CD4-positive, CD25-positive, alpha-beta regulatory T cell (primary cell): ENCODE results near the gene CCIN. TPM values are rescaled to one million over a fixed set of nuclear protein-coding genes. Genes with fewer than 3 reads are reported as not detected.

Experiments used
- ATAC-seq, 2 donors: fragments of 150-1000 bp; cut with Tn5 transposase; one replicate each; pipeline ENCODE4 v1.10.0; 2021; ENCODE audit warnings: low read depth in 2 of 2, moderate number of reproducible peaks in 2 of 2, moderate library complexity in 1 of 2
- DNase-seq, 3 donors: peaks; one replicate each; pipeline versions ENCODE4 v3.0.0 to v3.0.0-alpha.2; 2012 to 2022; ENCODE audit warnings: mixed read lengths in 1 of 3
- H3K27ac ChIP-seq: one replicate; pipeline ENCODE4 v1.7.0; 2013; ENCODE audit warnings: mild to moderate bottlenecking, low read length; ENCODE audit not compliant: insufficient read depth, poor library complexity, severe bottlenecking
- H3K27me3 ChIP-seq: one replicate; pipeline ENCODE4 v1.7.0; 2013; ENCODE audit warnings: low read length; ENCODE audit not compliant: control insufficient read depth, insufficient read depth
- H3K36me3 ChIP-seq: one replicate; pipeline ENCODE4 v1.7.0; 2013; ENCODE audit warnings: mild to moderate bottlenecking, low read length, moderate library complexity; ENCODE audit not compliant: control insufficient read depth, insufficient read depth
- H3K4me1 ChIP-seq: 2 replicates; pipeline ENCODE4 v1.7.0; 2013; ENCODE audit warnings: mild to moderate bottlenecking, low read length; ENCODE audit not compliant: insufficient read depth, control insufficient read depth, poor library complexity, severe bottlenecking
- H3K4me3 ChIP-seq: one replicate; pipeline ENCODE4 v1.7.0; 2013; ENCODE audit warnings: low read depth, mild to moderate bottlenecking, low read length, moderate library complexity
- H3K9me3 ChIP-seq, 2 experiments: 1 replicate in 1 of 2; 2 replicates in 1 of 2; pipeline ENCODE4 v1.7.0; 2013; ENCODE audit warnings: low read length in 2 of 2, mild to moderate bottlenecking in 1 of 2, moderate library complexity in 1 of 2; ENCODE audit not compliant: control insufficient read depth in 2 of 2
- H3K27ac Mint-ChIP-seq, 3 donors: one replicate each; pipeline ENCODE4 v1.8.0; 2020 to 2022; ENCODE audit warnings: mild to moderate bottlenecking in 3 of 3, mixed read lengths in 3 of 3, moderate library complexity in 2 of 3
- H3K27me3 Mint-ChIP-seq: one replicate; pipeline ENCODE4 v1.8.0; 2022; ENCODE audit warnings: mild to moderate bottlenecking, mixed read lengths
- H3K36me3 Mint-ChIP-seq: one replicate; pipeline ENCODE4 v1.8.0; 2020; ENCODE audit warnings: mixed read lengths
- H3K4me1 Mint-ChIP-seq, 4 donors: one replicate each; pipeline ENCODE4 v1.8.0; 2020 to 2022; ENCODE audit warnings: mixed read lengths in 4 of 4, mild to moderate bottlenecking in 1 of 4
- H3K4me3 Mint-ChIP-seq, 4 donors: one replicate each; pipeline ENCODE4 v1.8.0; 2020 to 2022; ENCODE audit warnings: mild to moderate bottlenecking in 4 of 4, mixed read lengths in 4 of 4, moderate library complexity in 3 of 4
- H3K9me3 Mint-ChIP-seq, 7 donors: one replicate each; pipeline ENCODE4 v1.8.0; 2020 to 2022; ENCODE audit warnings: mixed read lengths in 7 of 7, mild to moderate bottlenecking in 3 of 7, moderate library complexity in 2 of 7
- polyA plus RNA-seq, 4 donors: library from polyadenylated mRNA; unstranded; fragments of 300-500 nt; fragmentation: Illumina TruSeq; gene quantifications; one replicate each; pipeline ENCODE4 v1.2.3, GENCODE V29; 2021
- total RNA-seq: library from RNA; stranded (reverse); gene quantifications from one replicate; pipeline ENCODE4 v1.2.3, GENCODE V29; 2022

CCIN gene
- total and polyA plus RNA-seq, 5 donors from 2014 or later, result 0.38 to 1.4 TPM; not detected in 3

GRCh38 chr9:36148311-36149051, 20.7 kb upstream of the CCIN start:
- peaks cover 0 to 13% (median 5%) of the 10 kb centered on the region in 7 donors for H3K9me3 Mint-ChIP-seq
- H3K4me1 Mint-ChIP-seq, result peaks cover 27 to 90% (median 73%) of the 10 kb centered on the region in 4 donors
- no peaks in the 10 kb centered on the region for H3K27me3 Mint-ChIP-seq
- ATAC-seq (no peak), DNase-seq (peak; percentile 23 to 61 (median 47))
- peak overlapping the region; percentile 21 to 48 (median 36) for H3K4me3 Mint-ChIP-seq
- no peaks in the 10 kb centered on the region for H3K27me3 ChIP-seq
- peaks cover 52% of the 10 kb centered on the region for H3K36me3 Mint-ChIP-seq
- peak overlapping the region; percentile 97 for H3K27ac ChIP-seq
- H3K27ac Mint-ChIP-seq, result peak overlapping the region; percentile 82 to 99 (median 94)
- H3K4me3 ChIP-seq, result no peak overlapping the region
- peaks cover 13% of the 10 kb centered on the region for H3K36me3 ChIP-seq
- peaks cover 91% of the 10 kb centered on the region for H3K4me1 ChIP-seq
- peaks cover 5 to 6% of the 10 kb centered on the region in 2 experiments for H3K9me3 ChIP-seq

GRCh38 chr9:36149197-36149596, 20.0 kb upstream of the CCIN start:
- Histone ChIP-seq H3K4me3 (no peak overlapping the region), H3K9me3 (peaks cover 5 to 6% of the 10 kb centered on the region in 2 experiments), H3K4me1 (peaks cover 85% of the 10 kb centered on the region), H3K36me3 (peaks cover 16% of the 10 kb centered on the region), H3K27ac (peak overlapping the region; percentile 97), H3K27me3 (no peaks in the 10 kb centered on the region)
- H3K4me1 Mint-ChIP-seq, result peaks cover 27 to 89% (median 70%) of the 10 kb centered on the region in 4 donors
- H3K27me3 Mint-ChIP-seq, result no peaks in the 10 kb centered on the region
- ATAC-seq (no peak), DNase-seq (no peak)
- H3K4me3 Mint-ChIP-seq, result peak overlapping the region; percentile 21 to 34 (median 24)
- H3K36me3 Mint-ChIP-seq, result peaks cover 49% of the 10 kb centered on the region
- peaks cover 0 to 13% (median 5%) of the 10 kb centered on the region in 7 donors for H3K9me3 Mint-ChIP-seq
- H3K27ac Mint-ChIP-seq, result peak overlapping the region; percentile 38 to 99 (median 94)

- Histone ChIP-seq H3K36me3 (peaks cover 17% of the 10 kb centered on the region), H3K27ac (peak overlapping the region; percentile 97), H3K4me3 (peak overlapping the region; percentile 78), H3K9me3 (peaks cover 4 to 5% of the 10 kb centered on the region in 2 experiments), H3K4me1 (peaks cover 71% of the 10 kb centered on the region), H3K27me3 (no peaks in the 10 kb centered on the region)
- peak overlapping the region; percentile 73 to 89 (median 86) for H3K4me3 Mint-ChIP-seq
- peaks cover 47% of the 10 kb centered on the region for H3K36me3 Mint-ChIP-seq
- no peaks in the 10 kb centered on the region for H3K27me3 Mint-ChIP-seq
- peaks cover 0 to 7% (median 2%) of the 10 kb centered on the region in 7 donors for H3K9me3 Mint-ChIP-seq
- peaks cover 17 to 83% (median 61%) of the 10 kb centered on the region in 4 donors for H3K4me1 Mint-ChIP-seq
- H3K27ac Mint-ChIP-seq, result peak overlapping the region; percentile 94 to 99 (median 97)
- ATAC-seq (no peak), DNase-seq (no peak)
These were observed 18.4 kb upstream of the CCIN start for GRCh38 chr9:36150574-36151315.

- peak; percentile 79 to 95 (median 87) for DNase-seq
- peak overlapping the region; percentile 88 to 95 (median 89) for H3K4me3 Mint-ChIP-seq
- no peaks in the 10 kb centered on the region for H3K9me3 ChIP-seq
- H3K27ac Mint-ChIP-seq, result peak overlapping the region; percentile 97 to 100 (median 99)
- H3K27me3 ChIP-seq, result no peaks in the 10 kb centered on the region
- peaks cover 0 to 2% (median 0%) of the 10 kb centered on the region in 7 donors for H3K9me3 Mint-ChIP-seq
- H3K36me3 Mint-ChIP-seq, result peaks cover 42% of the 10 kb centered on the region
- peaks cover 10 to 74% (median 54%) of the 10 kb centered on the region in 4 donors for H3K4me1 Mint-ChIP-seq
- ATAC-seq, result peak; percentile 98
- no peaks in the 10 kb centered on the region for H3K27me3 Mint-ChIP-seq
- peak overlapping the region; percentile 78 for H3K4me3 ChIP-seq
- H3K36me3 ChIP-seq, result peaks cover 19% of the 10 kb centered on the region
- peaks cover 68% of the 10 kb centered on the region for H3K4me1 ChIP-seq
- peak overlapping the region; percentile 97 for H3K27ac ChIP-seq
These were observed 17.6 kb upstream of the CCIN start for GRCh38 chr9:36151316-36152210.

GRCh38 chr9:36152741-36153438, 16.3 kb upstream of the CCIN start:
- Mint-ChIP-seq H3K36me3 (peaks cover 34% of the 10 kb centered on the region), H3K9me3 (peaks cover 0 to 2% (median 0%) of the 10 kb centered on the region in 7 donors), H3K4me1 (peaks cover 10 to 63% (median 43%) of the 10 kb centered on the region in 4 donors), H3K27ac (peak overlapping the region; percentile 56 to 99 (median 97)), H3K27me3 (no peaks in the 10 kb centered on the region), H3K4me3 (peak overlapping the region; percentile 36 to 89 (median 72))
- Histone ChIP-seq H3K9me3 (no peaks in the 10 kb centered on the region), H3K4me3 (no peak overlapping the region), H3K36me3 (peaks cover 21% of the 10 kb centered on the region), H3K27me3 (no peaks in the 10 kb centered on the region), H3K27ac (peak overlapping the region; percentile 2), H3K4me1 (peaks cover 54% of the 10 kb centered on the region)
- ATAC-seq, result no peak
- DNase-seq, result no peak

GRCh38 chr9:36153746-36154145, 15.4 kb upstream of the CCIN start:
- peaks cover 40% of the 10 kb centered on the region for H3K36me3 Mint-ChIP-seq
- DNase-seq (no peak), ATAC-seq (no peak)
- H3K27me3 Mint-ChIP-seq, result no peaks in the 10 kb centered on the region
- peaks cover 0 to 2% (median 0%) of the 10 kb centered on the region in 7 donors for H3K9me3 Mint-ChIP-seq
- peaks cover 24% of the 10 kb centered on the region for H3K36me3 ChIP-seq
- H3K27me3 ChIP-seq, result no peaks in the 10 kb centered on the region
- H3K27ac ChIP-seq, result no peak overlapping the region
- peaks cover 10 to 58% (median 43%) of the 10 kb centered on the region in 4 donors for H3K4me1 Mint-ChIP-seq
- no peak overlapping the region for H3K4me3 ChIP-seq
- no peaks in the 10 kb centered on the region for H3K9me3 ChIP-seq
- H3K4me3 Mint-ChIP-seq, result peak overlapping the region in 3 of 4 donors; percentile 68 to 89 (median 77)
- H3K4me1 ChIP-seq, result peaks cover 46% of the 10 kb centered on the region
- peak overlapping the region in 2 of 3 donors; percentile 93 to 99 for H3K27ac Mint-ChIP-seq
